Loucy (cell line): ENCODE results near the gene ZNF865.

Source experiments
- CTCF ChIP-seq: fragments of 200-600 bp; sonication (generic); conservative IDR thresholded peaks from 2 replicates; pipeline ENCODE4 v1.5.1; 2014; ENCODE audit warnings: mild to moderate bottlenecking, antibody characterized with exemption, low read length
- EZH2phosphoT487 ChIP-seq: fragments of 200-600 bp; IDR thresholded peaks from 2 replicates; pipeline ENCODE4 v1.6.1; 2018; ENCODE audit warnings: antibody characterized with exemption, mild to moderate bottlenecking, moderate library complexity, borderline replicate concordance

- TF ChIP-seq EZH2phosphoT487, result no peak
- TF ChIP-seq CTCF, result no peak
These were observed 45.8 kb downstream of the ZNF865 start for GRCh38 chr19:55651236-55651635.
